WTC11 (cell line): ENCODE results near the gene PIN4. TPM values are rescaled to one million over a fixed set of nuclear protein-coding genes. Genes with fewer than 3 reads are reported as not detected.

ENCODE experiments used
- ATAC-seq: fragments of 200-7000 bp; cut with Tn5 transposase; 2 replicates; pipeline ENCODE4 v1.10.0; 2021; ENCODE audit warnings: mild to moderate bottlenecking, moderate library complexity
- CTCF ChIA-PET: fragments of 300-600 bp; sonication (Branson Sonifier 250); formaldehyde crosslinking; loops from one replicate; lab custom pipeline; 2021; ENCODE audit warnings: antibody characterized with exemption; lab: Charles Lee
- POLR2A ChIA-PET: fragments of 350-600 bp; sonication (Branson Sonifier 250); formaldehyde crosslinking; loops from one replicate; lab custom pipeline; 2021; ENCODE audit warnings: antibody characterized with exemption; lab: Charles Lee
- DNase-seq: peaks from one replicate; pipeline ENCODE4 v3.0.0; 2021; ENCODE audit warnings: low spot score
- H3K27ac Mint-ChIP-seq: 2 replicates; pipeline ENCODE4 v1.8.0; 2021; ENCODE audit warnings: mixed read lengths
- H3K27me3 Mint-ChIP-seq: 2 replicates; pipeline ENCODE4 v1.8.0; 2021; ENCODE audit warnings: low read depth, mild to moderate bottlenecking, moderate library complexity, mixed read lengths
- H3K36me3 Mint-ChIP-seq: 2 replicates; pipeline ENCODE4 v1.8.0; 2021; ENCODE audit warnings: mixed read lengths
- H3K4me1 Mint-ChIP-seq: 2 replicates; pipeline ENCODE4 v1.8.0; 2022; ENCODE audit warnings: mixed read lengths
- H3K4me3 Mint-ChIP-seq: 2 replicates; pipeline ENCODE4 v1.8.0; 2021; ENCODE audit warnings: mild to moderate bottlenecking, moderate library complexity, mixed read lengths
- H3K9me3 Mint-ChIP-seq: 2 replicates; pipeline ENCODE4 v1.8.0; 2021; ENCODE audit warnings: mixed read lengths
- CTCF ChIP-seq: fragments of 200-600 bp; IDR thresholded peaks from 2 replicates; pipeline ENCODE4 v1.8.0; 2022; ENCODE audit warnings: antibody characterized with exemption
- IRF2 ChIP-seq: sonication (generic); formaldehyde crosslinking; IDR thresholded peaks from 2 replicates; pipeline ENCODE4 v1.8.0; 2022; ENCODE audit warnings: low read depth, missing genetic modification reagents, borderline replicate concordance
- SMAD3 ChIP-seq: sonication (generic); formaldehyde crosslinking; IDR thresholded peaks from 2 replicates; pipeline ENCODE4 v1.8.0; 2022; ENCODE audit warnings: missing genetic modification reagents, mild to moderate bottlenecking, borderline replicate concordance
- STAT6 ChIP-seq: sonication (generic); formaldehyde crosslinking; conservative IDR thresholded peaks from 2 replicates; pipeline ENCODE4 v1.8.1; 2023; ENCODE audit warnings: mild to moderate bottlenecking, low read depth, missing genetic modification reagents, moderate library complexity
- TCF7 ChIP-seq: sonication (generic); formaldehyde crosslinking; IDR thresholded peaks from 2 replicates; pipeline ENCODE4 v1.8.0; 2022; ENCODE audit warnings: mild to moderate bottlenecking, low read depth, missing genetic modification reagents, moderate library complexity
- ZNF416 ChIP-seq: fragments of 250-450 bp; sonication (Bioruptor Pico); IDR thresholded peaks from 2 replicates; pipeline ENCODE4 v1.9.0; 2021; ENCODE audit warnings: mild to moderate bottlenecking, inconsistent platforms
- total RNA-seq: library from RNA; stranded (reverse); gene quantifications from 3 replicates; pipeline ENCODE4 v1.2.3, GENCODE V29; 2021
- TF ChIP-seq, protein P1 (sequence below): sonication (generic); formaldehyde crosslinking; IDR thresholded peaks from 2 replicates; pipeline ENCODE4 v1.8.0; 2022; ENCODE audit warnings: mild to moderate bottlenecking, missing genetic modification reagents
- TF ChIP-seq, protein P2 (sequence below): sonication (generic); formaldehyde crosslinking; IDR thresholded peaks from 2 replicates; pipeline ENCODE4 v1.8.0; 2022; ENCODE audit warnings: missing genetic modification reagents

Gene PIN4
- total RNA-seq, 1 experiment from 2014 or later = 9.3 TPM

- TF ChIP-seq, protein P1, sequence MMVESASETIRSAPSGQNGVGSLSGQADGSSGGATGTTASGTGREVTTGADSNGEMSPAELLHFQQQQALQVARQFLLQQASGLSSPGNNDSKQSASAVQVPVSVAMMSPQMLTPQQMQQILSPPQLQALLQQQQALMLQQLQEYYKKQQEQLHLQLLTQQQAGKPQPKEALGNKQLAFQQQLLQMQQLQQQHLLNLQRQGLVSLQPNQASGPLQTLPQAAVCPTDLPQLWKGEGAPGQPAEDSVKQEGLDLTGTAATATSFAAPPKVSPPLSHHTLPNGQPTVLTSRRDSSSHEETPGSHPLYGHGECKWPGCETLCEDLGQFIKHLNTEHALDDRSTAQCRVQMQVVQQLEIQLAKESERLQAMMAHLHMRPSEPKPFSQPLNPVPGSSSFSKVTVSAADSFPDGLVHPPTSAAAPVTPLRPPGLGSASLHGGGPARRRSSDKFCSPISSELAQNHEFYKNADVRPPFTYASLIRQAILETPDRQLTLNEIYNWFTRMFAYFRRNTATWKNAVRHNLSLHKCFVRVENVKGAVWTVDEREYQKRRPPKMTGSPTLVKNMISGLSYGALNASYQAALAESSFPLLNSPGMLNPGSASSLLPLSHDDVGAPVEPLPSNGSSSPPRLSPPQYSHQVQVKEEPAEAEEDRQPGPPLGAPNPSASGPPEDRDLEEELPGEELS (CRISPR knock-in tag) = no peak
These were observed 47.6 kb upstream of the PIN4 start (continued) for GRCh38 chrX:72133851-72134546.

GRCh38 chrX:72137846-72138495, 43.6 kb upstream of the PIN4 start:
- H3K36me3 Mint-ChIP-seq = peaks cover 11% of the 10 kb centered on the region; the same call in 1 of the 2 replicates

GRCh38 chrX:72139538-72139937, 42.0 kb upstream of the PIN4 start:
- Mint-ChIP-seq H3K27ac (no peak overlapping the region), H3K4me3 (no peak overlapping the region), H3K36me3 (peaks cover 13% of the 10 kb centered on the region; the same call in 1 of the 2 replicates), H3K4me1 (no peaks in the 10 kb centered on the region), H3K9me3 (no peaks in the 10 kb centered on the region), H3K27me3 (peaks cover 3% of the 10 kb centered on the region; the same call in 1 of the 2 replicates)
- ATAC-seq = no peak
- TF ChIP-seq STAT6 (CRISPR knock-in tag) = no peak
- CTCF ChIA-PET = no interaction called here
- DNase-seq = no peak
- POLR2A ChIA-PET = no interaction called here

More at GRCh38 chrX:72137846-72138495, 43.6 kb upstream of the PIN4 start:
- TF ChIP-seq CTCF (no peak), SMAD3 (CRISPR knock-in tag) (no peak), IRF2 (no peak), TCF7 (CRISPR knock-in tag) (no peak), ZNF416 (no peak)
- TF ChIP-seq, protein P2, sequence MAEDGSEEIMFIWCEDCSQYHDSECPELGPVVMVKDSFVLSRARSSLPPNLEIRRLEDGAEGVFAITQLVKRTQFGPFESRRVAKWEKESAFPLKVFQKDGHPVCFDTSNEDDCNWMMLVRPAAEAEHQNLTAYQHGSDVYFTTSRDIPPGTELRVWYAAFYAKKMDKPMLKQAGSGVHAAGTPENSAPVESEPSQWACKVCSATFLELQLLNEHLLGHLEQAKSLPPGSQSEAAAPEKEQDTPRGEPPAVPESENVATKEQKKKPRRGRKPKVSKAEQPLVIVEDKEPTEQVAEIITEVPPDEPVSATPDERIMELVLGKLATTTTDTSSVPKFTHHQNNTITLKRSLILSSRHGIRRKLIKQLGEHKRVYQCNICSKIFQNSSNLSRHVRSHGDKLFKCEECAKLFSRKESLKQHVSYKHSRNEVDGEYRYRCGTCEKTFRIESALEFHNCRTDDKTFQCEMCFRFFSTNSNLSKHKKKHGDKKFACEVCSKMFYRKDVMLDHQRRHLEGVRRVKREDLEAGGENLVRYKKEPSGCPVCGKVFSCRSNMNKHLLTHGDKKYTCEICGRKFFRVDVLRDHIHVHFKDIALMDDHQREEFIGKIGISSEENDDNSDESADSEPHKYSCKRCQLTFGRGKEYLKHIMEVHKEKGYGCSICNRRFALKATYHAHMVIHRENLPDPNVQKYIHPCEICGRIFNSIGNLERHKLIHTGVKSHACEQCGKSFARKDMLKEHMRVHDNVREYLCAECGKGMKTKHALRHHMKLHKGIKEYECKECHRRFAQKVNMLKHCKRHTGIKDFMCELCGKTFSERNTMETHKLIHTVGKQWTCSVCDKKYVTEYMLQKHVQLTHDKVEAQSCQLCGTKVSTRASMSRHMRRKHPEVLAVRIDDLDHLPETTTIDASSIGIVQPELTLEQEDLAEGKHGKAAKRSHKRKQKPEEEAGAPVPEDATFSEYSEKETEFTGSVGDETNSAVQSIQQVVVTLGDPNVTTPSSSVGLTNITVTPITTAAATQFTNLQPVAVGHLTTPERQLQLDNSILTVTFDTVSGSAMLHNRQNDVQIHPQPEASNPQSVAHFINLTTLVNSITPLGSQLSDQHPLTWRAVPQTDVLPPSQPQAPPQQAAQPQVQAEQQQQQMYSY (CRISPR knock-in tag) = no peak
- Mint-ChIP-seq H3K4me3 (no peak overlapping the region), H3K27me3 (peaks cover 12% of the 10 kb centered on the region), H3K27ac (no peak overlapping the region), H3K4me1 (no peaks in the 10 kb centered on the region), H3K9me3 (no peaks in the 10 kb centered on the region)
- DNase-seq (no peak), ATAC-seq (no peak)
- POLR2A ChIA-PET = no interaction called here
- CTCF ChIA-PET = no interaction called here
